PC-9 (cell line): Measurements from ENCODE around the gene SRP9. TPM values are rescaled to one million over a fixed set of nuclear protein-coding genes. Genes with fewer than 3 reads are reported as not detected.

Experiments
- BruUV-seq: library from RNA; stranded (reverse); fragments of 400-500 nt; replicated peaks from 2 replicates; lab custom pipeline; 2021; lab: Mats Ljungman, UMichigan
- CTCF ChIA-PET: fragments of 300-600 bp; sonication (Branson Sonifier 250); formaldehyde crosslinking; loops from one replicate; lab custom pipeline; 2022; ENCODE audit warnings: antibody characterized with exemption; lab: Charles Lee
- POLR2A ChIA-PET: fragments of 300-600 bp; sonication (Branson Sonifier 250); formaldehyde crosslinking; loops from one replicate; lab custom pipeline; 2022; ENCODE audit warnings: antibody characterized with exemption; ENCODE audit not compliant: unreplicated experiment; lab: Charles Lee
- DNase-seq, 2 experiments: peaks; one replicate each; pipeline versions ENCODE4 v3.0.0 to v3.0.0-alpha.2; 2015 to 2022; ENCODE audit warnings: mixed read lengths in 1 of 2
- H2AFZ ChIP-seq: fragments of 200-600 bp; sonication (generic); 2 replicates; pipeline ENCODE4 v1.8.1; 2017; ENCODE audit warnings: antibody characterized with exemption
- H3F3A ChIP-seq: fragments of 200-600 bp; sonication (generic); 2 replicates; pipeline ENCODE4 v1.8.1; 2017; ENCODE audit warnings: antibody characterized with exemption, mild to moderate bottlenecking, low read depth; ENCODE audit not compliant: insufficient read depth
- H3K27ac ChIP-seq: fragments of 200-600 bp; sonication (generic); 2 replicates; pipeline ENCODE4 v1.6.1; 2016; ENCODE audit warnings: mixed run types
- H3K27me3 ChIP-seq: fragments of 200-600 bp; sonication (generic); 2 replicates; pipeline ENCODE4 v1.6.1; 2016; ENCODE audit warnings: low read depth, mixed run types; ENCODE audit not compliant: insufficient read depth
- H3K36me3 ChIP-seq: fragments of 200-600 bp; sonication (generic); 2 replicates; pipeline ENCODE4 v1.6.1; 2016; ENCODE audit warnings: low read depth, mixed run types
- H3K4me1 ChIP-seq: fragments of 200-600 bp; sonication (generic); replicated peaks from 2 replicates; pipeline ENCODE4 v1.6.1; 2016; ENCODE audit warnings: mixed run types; ENCODE audit not compliant: insufficient read depth
- H3K4me2 ChIP-seq: fragments of 200-600 bp; sonication (generic); 2 replicates; pipeline ENCODE4 v1.6.1; 2017; ENCODE audit warnings: mixed run types
- H3K4me3 ChIP-seq: fragments of 200-600 bp; sonication (generic); 2 replicates; pipeline ENCODE4 v1.6.1; 2016; ENCODE audit warnings: mixed run types
- H3K79me2 ChIP-seq: fragments of 200-600 bp; sonication (generic); 2 replicates; pipeline ENCODE4 v1.6.1; 2017; ENCODE audit warnings: low read depth, mixed run types
- H3K9me2 ChIP-seq: fragments of 200-600 bp; sonication (generic); 2 replicates; pipeline ENCODE4 v1.8.1; 2017; ENCODE audit warnings: mild to moderate bottlenecking; ENCODE audit not compliant: insufficient read depth
- H3K9me3 ChIP-seq: fragments of 200-600 bp; sonication (generic); 2 replicates; pipeline ENCODE4 v1.8.1; 2016; ENCODE audit warnings: low read depth; ENCODE audit not compliant: insufficient read depth
- H4K20me1 ChIP-seq: fragments of 200-600 bp; sonication (generic); 2 replicates; pipeline ENCODE4 v1.8.1; 2017; ENCODE audit not compliant: insufficient read depth
- EZH2 ChIP-seq: fragments of 200-600 bp; sonication (generic); IDR thresholded peaks from 2 replicates; pipeline ENCODE4 v1.8.0; 2017; ENCODE audit warnings: antibody characterized with exemption, low read depth
- intact Hi-C: fragments of 100-400 bp; cut with micrococcal nuclease; formaldehyde crosslinking; loops from one replicate; pipeline ENCODE4 v1.10.0; 2022; ENCODE audit not compliant: unreplicated experiment
- total RNA-seq: library from RNA; stranded (reverse); gene quantifications from 2 replicates; pipeline ENCODE4 v1.2.3, GENCODE V29; 2021
- TF ChIP-seq, protein P1 (sequence below): fragments of 200-600 bp; sonication (generic); conservative IDR thresholded peaks from 2 replicates; pipeline ENCODE4 v1.6.1; 2017; ENCODE audit warnings: mixed run types, antibody characterized with exemption, mild to moderate bottlenecking, moderate library complexity

SRP9 gene
- total RNA-seq, 1 experiment from 2014 or later, result 406 TPM

DNA sequence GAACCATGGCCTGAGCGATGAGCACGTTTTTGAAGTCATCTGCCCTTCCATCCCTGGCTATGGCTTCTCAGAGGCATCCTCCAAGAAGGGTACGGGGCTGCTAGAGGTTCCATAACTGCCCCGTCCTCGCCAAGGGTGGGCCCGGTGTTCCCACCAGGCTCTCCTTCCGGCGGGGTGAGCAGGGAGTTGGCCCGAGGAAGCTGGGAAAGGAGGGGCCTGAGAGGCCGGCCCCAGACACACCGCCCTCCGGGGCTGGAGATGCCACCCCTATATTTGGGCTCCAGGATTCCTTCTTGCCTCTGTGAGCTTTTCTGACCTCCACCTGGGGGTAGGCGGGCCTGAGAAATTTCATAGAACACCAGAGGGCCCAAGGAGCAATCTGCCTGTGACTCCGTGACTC, 61.2 kb downstream of the SRP9 start:
- no peaks in the 10 kb centered on the region for H3K27me3 ChIP-seq
- intact Hi-C loops, result no loop called here
- DNase-seq, result no peak
- no peaks in the 10 kb centered on the region for H3K9me3 ChIP-seq
- no peaks in the 10 kb centered on the region for H3K9me2 ChIP-seq
- H3K4me1 ChIP-seq, result no peaks in the 10 kb centered on the region
- CTCF ChIA-PET, result no interaction called here
- peaks cover 37% of the 10 kb centered on the region for H3F3A ChIP-seq
- no peak for TF ChIP-seq EZH2
- TF ChIP-seq, protein P1, sequence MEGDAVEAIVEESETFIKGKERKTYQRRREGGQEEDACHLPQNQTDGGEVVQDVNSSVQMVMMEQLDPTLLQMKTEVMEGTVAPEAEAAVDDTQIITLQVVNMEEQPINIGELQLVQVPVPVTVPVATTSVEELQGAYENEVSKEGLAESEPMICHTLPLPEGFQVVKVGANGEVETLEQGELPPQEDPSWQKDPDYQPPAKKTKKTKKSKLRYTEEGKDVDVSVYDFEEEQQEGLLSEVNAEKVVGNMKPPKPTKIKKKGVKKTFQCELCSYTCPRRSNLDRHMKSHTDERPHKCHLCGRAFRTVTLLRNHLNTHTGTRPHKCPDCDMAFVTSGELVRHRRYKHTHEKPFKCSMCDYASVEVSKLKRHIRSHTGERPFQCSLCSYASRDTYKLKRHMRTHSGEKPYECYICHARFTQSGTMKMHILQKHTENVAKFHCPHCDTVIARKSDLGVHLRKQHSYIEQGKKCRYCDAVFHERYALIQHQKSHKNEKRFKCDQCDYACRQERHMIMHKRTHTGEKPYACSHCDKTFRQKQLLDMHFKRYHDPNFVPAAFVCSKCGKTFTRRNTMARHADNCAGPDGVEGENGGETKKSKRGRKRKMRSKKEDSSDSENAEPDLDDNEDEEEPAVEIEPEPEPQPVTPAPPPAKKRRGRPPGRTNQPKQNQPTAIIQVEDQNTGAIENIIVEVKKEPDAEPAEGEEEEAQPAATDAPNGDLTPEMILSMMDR, result no peak
- POLR2A ChIA-PET, result no interaction called here
- H3K79me2 ChIP-seq, result no peaks in the 10 kb centered on the region
- H3K27ac ChIP-seq, result no peak overlapping the region
- no peak overlapping the region for H2AFZ ChIP-seq
- H3K4me3 ChIP-seq, result no peak overlapping the region
- H3K4me2 ChIP-seq, result no peak overlapping the region
- H3K36me3 ChIP-seq, result peaks cover 24% of the 10 kb centered on the region
- peaks cover 12% of the 10 kb centered on the region for H4K20me1 ChIP-seq
- no TSS peak for BruUV-seq

Other genes starting within 250 kb of the SRP9 start
- 118 and 167 TPM in 2 replicates for gene ENAH, start 124.7 kb upstream of the SRP9 start, total RNA-seq
- gene EPHX1, start 32.3 kb downstream of the SRP9 start, total RNA-seq, result 288 and 313 TPM in 2 replicates
- 115 and 126 TPM in 2 replicates for gene TMEM63A, start 104.6 kb downstream of the SRP9 start, total RNA-seq
- not detected in 2 replicates for gene LEFTY1, start 111.3 kb downstream of the SRP9 start, total RNA-seq
- gene PYCR2, start 146.4 kb downstream of the SRP9 start, total RNA-seq, result 100 and 112 TPM in 2 replicates
- not detected in 2 replicates for gene LEFTY2, start 163.4 kb downstream of the SRP9 start, total RNA-seq
- 16.0 and 17.3 TPM in 2 replicates for gene SDE2, start 221.5 kb downstream of the SRP9 start, total RNA-seq